HG03460 (cell line): ENCODE data around the gene ROR1.

Source experiments
- ATAC-seq: cut with Tn5 transposase; IDR thresholded peaks from one replicate; pipeline ENCODE4 v1.9.1; 2021; ENCODE audit not compliant: unreplicated experiment

Gene ROR1

GRCh38 chr1:63904826-63905225, 131.0 kb downstream of the ROR1 start:
- ATAC-seq = no peak

GRCh38 chr1:63906047-63906704, 132.4 kb downstream of the ROR1 start:
- ATAC-seq = no peak

GRCh38 chr1:63907051-63907450, 133.2 kb downstream of the ROR1 start:
- no peak for ATAC-seq

- no peak for ATAC-seq
These were observed 134.2 kb downstream of the ROR1 start for GRCh38 chr1:63908016-63908415.

- ATAC-seq = no peak
These were observed 135.7 kb downstream of the ROR1 start for GRCh38 chr1:63909526-63909925.

- ATAC-seq = no peak
These were observed 137.2 kb downstream of the ROR1 start for GRCh38 chr1:63911049-63911448.

GRCh38 chr1:63912643-63913042, 138.8 kb downstream of the ROR1 start:
- ATAC-seq = no peak

GRCh38 chr1:63913533-63913932, 139.7 kb downstream of the ROR1 start:
- ATAC-seq = no peak

GRCh38 chr1:63914241-63914640, 140.4 kb downstream of the ROR1 start:
- ATAC-seq = no peak

- no peak for ATAC-seq
These were observed 140.9 kb downstream of the ROR1 start for GRCh38 chr1:63914706-63915105.

- no peak for ATAC-seq
These were observed 141.3 kb downstream of the ROR1 start for GRCh38 chr1:63915121-63915520.

- ATAC-seq = no peak
These were observed 142.9 kb downstream of the ROR1 start for GRCh38 chr1:63916485-63917360.

GRCh38 chr1:63917571-63918417, 144.0 kb downstream of the ROR1 start:
- ATAC-seq = no peak

GRCh38 chr1:63918418-63918945, 144.7 kb downstream of the ROR1 start:
- ATAC-seq = no peak

GRCh38 chr1:63920154-63921117, 146.6 kb downstream of the ROR1 start:
- ATAC-seq = no peak

GRCh38 chr1:63921359-63921758, 147.5 kb downstream of the ROR1 start:
- no peak for ATAC-seq

- ATAC-seq = no peak
These were observed 148.0 kb downstream of the ROR1 start for GRCh38 chr1:63921802-63922201.

- no peak for ATAC-seq
These were observed 149.0 kb downstream of the ROR1 start for GRCh38 chr1:63922848-63923247.

GRCh38 chr1:63923302-63923701, 149.5 kb downstream of the ROR1 start:
- ATAC-seq = no peak

GRCh38 chr1:63924600-63924999, 150.8 kb downstream of the ROR1 start:
- no peak for ATAC-seq
